GDM1 (cell line): ENCODE results near the gene PCDHB11.
"Not testable (repeated sequence)": the region's sequence is repeated elsewhere in the genome, so short reads cannot be mapped to it uniquely, and the experiment has no call there.

Source experiments
- DNase-seq: peaks from one replicate; lab custom pipeline; 2025; lab: John Stamatoyannopoulos, UW

The PCDHB11 gene

GRCh38 chr5:141241496-141241895 is 42.1 kb downstream of the PCDHB11 start:
- DNase-seq = no peak

- DNase-seq = no peak
These were observed 45.9 kb downstream of the PCDHB11 start, which contains the start of gene PCDHB15 for GRCh38 chr5:141245250-141245717. PCDHB15 (plus strand) TSS chr5:141245395; CDS start chr5:141245579, 184 bp downstream.

GRCh38 chr5:141246971-141247370 is 47.5 kb downstream of the PCDHB11 start:
- not testable (repeated sequence) for DNase-seq

GRCh38 chr5:141247434-141247833 is 48.0 kb downstream of the PCDHB11 start:
- not testable (repeated sequence) for DNase-seq

DNA sequence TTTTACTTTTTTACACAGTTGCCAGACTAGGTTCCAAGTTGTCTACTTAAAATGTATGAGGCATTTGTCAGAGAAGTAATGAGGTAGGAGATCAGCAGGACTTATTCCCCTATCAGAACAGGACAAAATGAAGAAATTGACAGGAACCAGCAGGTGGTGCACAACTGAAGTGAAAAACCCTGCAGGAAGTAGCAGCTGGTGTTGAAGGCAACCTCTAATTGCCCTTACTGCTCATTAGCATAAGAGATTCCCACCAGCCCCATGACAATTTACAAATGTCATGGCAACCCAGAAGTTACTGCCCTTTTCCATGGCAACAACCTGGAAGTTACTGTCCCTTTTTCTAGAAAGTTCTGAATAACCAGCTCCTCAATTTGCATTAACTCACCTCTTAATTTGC is 51.1 kb downstream of the PCDHB11 start:
- DNase-seq = no peak
